GM19395 (cell line): Measurements from ENCODE around the gene DIO3.
"Not testable (repeated sequence)": the region's sequence is repeated elsewhere in the genome, so short reads cannot be mapped to it uniquely, and the experiment has no call there.

ENCODE experiments used
- ATAC-seq: cut with Tn5 transposase; IDR thresholded peaks from one replicate; pipeline ENCODE4 v1.9.1; 2021; ENCODE audit warnings: mild to moderate bottlenecking, moderate library complexity; ENCODE audit not compliant: unreplicated experiment

DIO3 gene

GRCh38 chr14:101557811-101558738 lies 3.2 kb upstream of the DIO3 start:
- ATAC-seq, result no peak

GRCh38 chr14:101558739-101559240 lies 2.5 kb upstream of the DIO3 start:
- no peak for ATAC-seq

GRCh38 chr14:101559250-101559623 lies 2.1 kb upstream of the DIO3 start:
- ATAC-seq, result no peak

GRCh38 chr14:101559624-101560533 lies 1.4 kb upstream of the DIO3 start:
- ATAC-seq, result no peak

GRCh38 chr14:101560534-101561113 lies 671 bp upstream of the DIO3 start:
- no peak for ATAC-seq

GRCh38 chr14:101561897-101562490 lies 699 bp downstream of the DIO3 start:
- no peak for ATAC-seq

GRCh38 chr14:101562659-101563351 lies 1.5 kb downstream of the DIO3 start:
- no peak for ATAC-seq

- no peak for ATAC-seq
These were observed 2.0 kb downstream of the DIO3 start for GRCh38 chr14:101563352-101563653.

- ATAC-seq, result no peak
These were observed 2.6 kb downstream of the DIO3 start for GRCh38 chr14:101563654-101564443.

- ATAC-seq, result no peak
These were observed 3.1 kb downstream of the DIO3 start for GRCh38 chr14:101564444-101564776.

GRCh38 chr14:101564819-101565698 lies 3.8 kb downstream of the DIO3 start:
- no peak for ATAC-seq

- ATAC-seq, result no peak
These were observed 6.0 kb downstream of the DIO3 start for GRCh38 chr14:101567252-101567651.

- ATAC-seq, result no peak
These were observed 9.7 kb downstream of the DIO3 start for GRCh38 chr14:101571004-101571403.

GRCh38 chr14:101572526-101572925 lies 11.2 kb downstream of the DIO3 start:
- ATAC-seq, result not testable (repeated sequence)

- no peak for ATAC-seq
These were observed 12.0 kb downstream of the DIO3 start for GRCh38 chr14:101573289-101573688.

GRCh38 chr14:101575581-101575980 lies 14.3 kb downstream of the DIO3 start:
- no peak for ATAC-seq

- no peak for ATAC-seq
These were observed 16.1 kb downstream of the DIO3 start for GRCh38 chr14:101577221-101577909.

- no peak for ATAC-seq
These were observed 17.2 kb downstream of the DIO3 start for GRCh38 chr14:101578489-101578888.
